Ovary (tissue), 9 donors: ENCODE results near the gene TGIF1. TPM values are rescaled to one million over a fixed set of nuclear protein-coding genes. Genes with fewer than 3 reads are reported as not detected.
A peak's percentile ranks its signal among the peaks of the same experiment; 100 is the strongest.

Experiments used
- DNase-seq, 5 donors: peaks; one replicate each; pipeline ENCODE4 v3.0.0-alpha.2; 2019 to 2020
- H3K27ac ChIP-seq, 2 donors: fragments of 200-600 bp; one replicate each; pipeline versions ENCODE4 v1.5.1 to v1.8.0; 2019 to 2022
- H3K27me3 ChIP-seq: fragments of 200-600 bp; one replicate; pipeline ENCODE4 v1.8.0; 2022
- H3K36me3 ChIP-seq: fragments of 200-600 bp; sonication (generic); one replicate; pipeline ENCODE4 v1.5.1; 2019
- H3K4me1 ChIP-seq: one replicate; pipeline ENCODE4 v1.8.1; 2013; ENCODE audit warnings: mild to moderate bottlenecking, moderate library complexity; ENCODE audit not compliant: insufficient read depth
- H3K4me3 ChIP-seq: fragments of 200-600 bp; sonication (generic); one replicate; pipeline ENCODE4 v1.5.1; 2017
- H3K9me3 ChIP-seq, 2 donors: fragments of 200-600 bp in 1 of 2; sonication (generic) in 1 of 2; one replicate each; pipeline versions ENCODE4 v1.5.1 to v1.8.1; 2013 to 2019; ENCODE audit warnings: mild to moderate bottlenecking in 1 of 2, moderate library complexity in 1 of 2
- EP300 ChIP-seq: sonication (generic); formaldehyde crosslinking; IDR thresholded peaks from one replicate; pipeline ENCODE4 v1.6.1; 2017; ENCODE audit warnings: antibody characterized with exemption
- POLR2A ChIP-seq: fragments of 450-650 bp; IDR thresholded peaks from one replicate; pipeline ENCODE4 v1.6.1; 2017; ENCODE audit warnings: antibody characterized with exemption, mild to moderate bottlenecking, moderate library complexity
- WGBS, 3 donors: extraction: QIAGEN DNeasy Blood & Tissue Kit in 1 of 3; methylation state at CpG; one replicate each; pipeline versions ENCODE4 v1.1.5 to v1.1.7; 2013 to 2017; 5-methylcytosine and 5-hydroxymethylcytosine counted together
- intact Hi-C, 4 donors: fragments of 100-400 bp; cut with DNase I; formaldehyde crosslinking; loops; one replicate each; pipeline versions ENCODE4 v1.11.0 to v1.15.1; 2022 to 2023
- polyA plus RNA-seq, 2 donors: library from polyadenylated mRNA; stranded (reverse); fragments of 200-250 nt in 1 of 2; fragments of 350-450 nt in 1 of 2; fragmentation: Illumina TruSeq in 1 of 2; extraction: RNeasy Lipid Tissue Mini Kit (QIAGEN cat#74804) in 1 of 2; gene quantifications; one replicate each; pipeline ENCODE4 v1.2.3, GENCODE V29; 2013 to 2014
- total RNA-seq, 7 donors: library from RNA; depleted of rRNA in 2 of 7; stranded (reverse); fragments of >200 nt in 2 of 7; fragmentation: NEBNext Ultra II Directional in 3 of 7; extraction: Animal tissue kit (Norgen Biotek cat#: 25700) in 3 of 7; gene quantifications; one replicate each; pipeline versions ENCODE4 v1.1.0 to v1.2.4, GENCODE V29; 2016 to 2023
- TF ChIP-seq, protein P1 (sequence below), 3 donors: fragments of 450-650 bp in 2 of 3; fragments of 200-600 bp in 1 of 3; IDR thresholded peaks; one replicate each; pipeline versions ENCODE4 v1.5.1 to v1.8.0; 2016 to 2022; ENCODE audit warnings: antibody characterized with exemption in 3 of 3, mild to moderate bottlenecking in 1 of 3
- donor health status: DM: no; HTN: no; CAD: no; lungs with moderate emphysema.
- donor health status: DM: no; HTN: no; CAD: no.
- donor health status: Bipolar disorder and iron deficiency.
- donor health status: DM: yes; HTN: yes; CAD: no.
- donor health status: DM: no; HTN: no; CAD: no.
- donor health status: DM: yes; HTN: yes; CAD: no.

TGIF1 gene
- total and polyA plus RNA-seq, 9 donors: 30.9 to 93.4 (median 64.0) TPM

DNA sequence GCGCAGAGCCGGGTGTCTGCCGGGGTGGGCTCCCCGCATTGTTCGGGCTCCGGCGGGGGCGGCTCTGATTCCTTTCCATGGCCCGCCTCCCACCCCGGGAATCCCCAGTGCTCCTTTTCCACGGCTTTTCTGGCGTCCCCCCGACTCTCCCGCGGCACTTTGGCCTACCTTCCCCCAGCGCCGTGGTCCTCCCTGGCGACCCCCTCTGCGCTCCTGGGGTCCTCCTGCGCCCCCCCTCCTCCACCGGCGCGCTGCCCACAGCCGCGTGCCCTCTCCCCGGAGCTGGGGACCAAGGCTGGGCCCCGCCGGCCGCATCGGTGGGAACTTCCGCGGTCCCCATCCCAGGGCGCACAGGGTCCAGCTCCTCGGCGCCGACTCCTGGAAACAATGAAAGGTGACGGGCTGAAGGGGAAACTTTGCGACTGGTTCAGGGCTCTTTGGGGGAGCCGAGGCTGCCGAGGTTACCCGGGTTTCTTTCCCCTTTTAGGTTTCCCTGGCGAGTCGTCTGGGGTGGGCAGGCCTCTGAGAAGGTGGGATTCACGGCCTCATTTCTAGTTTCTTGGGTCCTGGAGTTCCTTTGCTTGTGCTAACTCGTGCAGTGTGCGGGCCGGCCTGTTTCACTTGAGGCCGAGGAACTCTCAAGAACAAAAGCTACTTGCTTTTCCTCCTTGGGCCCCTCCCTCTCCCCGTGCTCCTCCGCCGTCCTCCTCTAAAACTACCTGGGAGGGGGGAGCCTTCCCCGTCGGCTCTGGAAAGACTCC, 2.2 kb downstream of the TGIF1 start:
- Histone ChIP-seq H3K4me1 (peaks cover 3% of the 10 kb centered on the region), H3K9me3 (no peaks in the 10 kb centered on the region), H3K27me3 (no peaks in the 10 kb centered on the region), H3K27ac (peak overlapping the region; percentile 72 to 97), H3K4me3 (peak overlapping the region; percentile 66), H3K36me3 (no peaks in the 10 kb centered on the region)
- intact Hi-C loops: loop anchor here (2.0 to 10.0 kb wide), 7 partner anchors 143 to 213 kb away; partner anchors contain the start of gene MYL12A (in 1 of the 4)
- WGBS, 3 donors: 0 to 1% (median 0%) methylated on average over 45 to 53 of the region's 53 CpGs
- TF ChIP-seq EP300 (no peak), POLR2A (peak; percentile 16)
- TF ChIP-seq, protein P1, sequence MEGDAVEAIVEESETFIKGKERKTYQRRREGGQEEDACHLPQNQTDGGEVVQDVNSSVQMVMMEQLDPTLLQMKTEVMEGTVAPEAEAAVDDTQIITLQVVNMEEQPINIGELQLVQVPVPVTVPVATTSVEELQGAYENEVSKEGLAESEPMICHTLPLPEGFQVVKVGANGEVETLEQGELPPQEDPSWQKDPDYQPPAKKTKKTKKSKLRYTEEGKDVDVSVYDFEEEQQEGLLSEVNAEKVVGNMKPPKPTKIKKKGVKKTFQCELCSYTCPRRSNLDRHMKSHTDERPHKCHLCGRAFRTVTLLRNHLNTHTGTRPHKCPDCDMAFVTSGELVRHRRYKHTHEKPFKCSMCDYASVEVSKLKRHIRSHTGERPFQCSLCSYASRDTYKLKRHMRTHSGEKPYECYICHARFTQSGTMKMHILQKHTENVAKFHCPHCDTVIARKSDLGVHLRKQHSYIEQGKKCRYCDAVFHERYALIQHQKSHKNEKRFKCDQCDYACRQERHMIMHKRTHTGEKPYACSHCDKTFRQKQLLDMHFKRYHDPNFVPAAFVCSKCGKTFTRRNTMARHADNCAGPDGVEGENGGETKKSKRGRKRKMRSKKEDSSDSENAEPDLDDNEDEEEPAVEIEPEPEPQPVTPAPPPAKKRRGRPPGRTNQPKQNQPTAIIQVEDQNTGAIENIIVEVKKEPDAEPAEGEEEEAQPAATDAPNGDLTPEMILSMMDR (IDR thresholded peaks at IDR 0.05): no peak
- DNase-seq: peak; percentile 64 to 74 (median 70)

DNA sequence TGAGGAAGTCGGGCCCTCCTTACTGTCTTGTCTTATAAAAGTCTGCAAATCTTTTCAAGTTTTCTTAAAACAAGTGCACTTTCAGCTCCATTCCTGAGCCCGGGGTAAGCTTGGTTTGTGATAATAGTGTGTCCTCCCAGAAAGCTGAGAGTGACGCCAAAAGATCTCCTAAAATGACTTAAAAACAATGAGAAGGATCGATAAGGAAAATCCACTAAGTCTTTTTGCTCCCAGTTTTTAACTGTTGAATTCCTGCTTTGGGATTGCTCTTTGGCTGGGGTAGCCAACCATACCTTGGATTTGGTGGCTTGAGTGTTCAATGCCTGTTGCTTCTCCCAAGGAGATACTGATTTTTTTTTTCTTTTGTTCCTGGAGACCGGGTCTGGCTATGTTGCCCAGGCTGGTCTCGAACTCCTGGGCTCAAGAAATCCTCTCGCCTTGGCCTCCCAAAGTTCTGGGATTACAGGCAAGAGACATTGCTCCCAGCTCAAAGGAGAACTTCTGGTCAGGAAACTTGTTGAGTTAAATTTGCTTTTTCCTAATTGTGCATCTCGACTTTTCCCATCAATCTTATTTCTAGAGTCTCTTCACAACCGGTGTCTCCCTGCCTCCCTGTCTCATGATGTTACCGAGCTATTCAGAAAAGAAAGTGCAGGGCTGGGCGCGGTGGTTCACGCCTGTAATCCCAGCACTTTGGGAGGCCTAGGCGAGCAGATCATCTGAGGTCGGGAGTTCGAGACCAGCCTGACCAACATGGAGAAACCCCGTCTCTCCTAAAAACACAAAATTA, 3.0 kb downstream of the TGIF1 start:
- Histone ChIP-seq H3K36me3 (no peaks in the 10 kb centered on the region), H3K4me1 (peaks cover 3% of the 10 kb centered on the region), H3K9me3 (no peaks in the 10 kb centered on the region), H3K27me3 (no peaks in the 10 kb centered on the region), H3K4me3 (peak overlapping the region; percentile 66), H3K27ac (peak overlapping the region; percentile 72 to 97)
- peak in 2 of 5 donors; percentile 12 to 26 for DNase-seq
- TF ChIP-seq EP300: no peak
- TF ChIP-seq, protein P1 (IDR thresholded peaks at IDR 0.05): no peak
- no peak for TF ChIP-seq POLR2A
- intact Hi-C loops: loop anchor here (2.0 to 10.0 kb wide), 6 partner anchors 142 to 212 kb away; no protein-coding TSS in a partner anchor
- WGBS, 3 donors: 16 to 25% (median 21%) methylated on average over 17 of the region's 17 CpGs

DNA sequence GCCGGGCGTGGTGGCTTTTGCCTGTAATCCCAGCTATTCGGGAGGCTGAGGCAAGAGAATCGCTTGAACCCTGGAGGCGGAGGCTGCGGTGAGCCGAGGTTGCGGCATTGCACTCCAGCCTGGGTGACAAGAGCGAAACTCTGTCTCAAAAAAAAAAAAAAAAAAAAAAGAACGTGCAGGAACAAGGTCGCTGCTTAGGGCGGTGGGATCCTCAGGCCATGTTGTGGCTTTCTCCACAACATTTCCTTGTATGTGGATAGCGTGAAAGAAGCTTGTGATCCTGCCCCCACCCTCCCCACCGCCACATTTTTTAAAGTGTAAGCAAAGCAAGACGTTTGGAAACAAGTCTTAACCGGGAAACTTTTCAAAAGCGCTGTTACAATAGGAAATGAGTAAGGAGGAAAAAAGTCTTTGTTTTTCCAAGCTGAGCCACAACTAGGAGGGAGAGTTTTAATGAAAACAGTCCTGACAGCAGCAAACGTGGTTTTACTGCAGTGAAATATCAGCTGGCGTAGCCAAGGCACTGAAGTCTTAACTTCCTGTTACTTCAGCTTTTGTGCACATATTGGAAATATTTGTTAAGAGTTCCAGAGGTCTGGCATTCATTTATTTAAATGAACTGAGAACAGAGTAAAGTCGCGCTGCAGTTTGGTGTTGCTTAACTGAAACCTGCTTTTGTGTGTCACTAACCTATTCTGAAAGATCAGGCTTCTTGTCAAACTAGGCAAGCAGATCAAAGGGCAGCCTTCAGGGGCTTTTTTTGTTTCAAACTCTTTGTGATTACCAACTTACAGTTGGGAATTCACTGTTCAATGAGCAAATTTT, 3.8 kb downstream of the TGIF1 start:
- DNase-seq: peak; percentile 60 to 75 (median 62)
- Histone ChIP-seq H3K9me3 (no peaks in the 10 kb centered on the region), H3K4me3 (peak overlapping the region; percentile 66), H3K4me1 (peaks cover 3% of the 10 kb centered on the region), H3K27me3 (no peaks in the 10 kb centered on the region), H3K36me3 (no peaks in the 10 kb centered on the region), H3K27ac (peak overlapping the region; percentile 72 to 97)
- WGBS, 3 donors: 2 to 5% (median 3%) methylated on average over 21 of the region's 21 CpGs
- intact Hi-C loops: loop anchor here (2.0 to 10.0 kb wide), 6 partner anchors 141 to 211 kb away; no protein-coding TSS in a partner anchor
- TF ChIP-seq EP300 (no peak), POLR2A (no peak)
- TF ChIP-seq, protein P1 (IDR thresholded peaks at IDR 0.05): no peak
